NCI-H2171 (cell line): ENCODE measurements around the gene CALCB.

Source experiments
- DNase-seq: peaks from one replicate; lab custom pipeline; 2025; lab: John Stamatoyannopoulos, UW

CALCB gene

GRCh38 chr11:15074206-15075161 lies 1.1 kb downstream of the CALCB start:
- no peak for DNase-seq

GRCh38 chr11:15075162-15075526 lies 1.8 kb downstream of the CALCB start:
- DNase-seq, result no peak

- DNase-seq, result no peak
These were observed 17.8 kb downstream of the CALCB start for GRCh38 chr11:15091175-15091574.

- DNase-seq, result no peak
These were observed 18.2 kb downstream of the CALCB start for GRCh38 chr11:15091625-15092024.

- DNase-seq, result no peak
These were observed 20.0 kb downstream of the CALCB start for GRCh38 chr11:15093432-15093831.

- DNase-seq, result no peak
These were observed 22.4 kb downstream of the CALCB start for GRCh38 chr11:15095736-15096228.

GRCh38 chr11:15097411-15097810 lies 24.0 kb downstream of the CALCB start:
- no peak for DNase-seq

GRCh38 chr11:15099267-15099666 lies 25.9 kb downstream of the CALCB start:
- no peak for DNase-seq

- peak; percentile 8 for DNase-seq
These were observed 27.8 kb downstream of the CALCB start for GRCh38 chr11:15101072-15101709.

- DNase-seq, result no peak
These were observed 30.8 kb downstream of the CALCB start for GRCh38 chr11:15104166-15104565.

- DNase-seq, result no peak
These were observed 33.0 kb downstream of the CALCB start for GRCh38 chr11:15106201-15106965.

- no peak for DNase-seq
These were observed 34.5 kb downstream of the CALCB start for GRCh38 chr11:15107730-15108515.

- DNase-seq, result no peak
These were observed 35.3 kb downstream of the CALCB start for GRCh38 chr11:15108592-15109130.

- no peak for DNase-seq
These were observed 36.2 kb downstream of the CALCB start for GRCh38 chr11:15109602-15110001.

- DNase-seq, result no peak
These were observed 37.8 kb downstream of the CALCB start for GRCh38 chr11:15111215-15111614.

GRCh38 chr11:15112131-15112541 lies 38.7 kb downstream of the CALCB start:
- DNase-seq, result no peak

GRCh38 chr11:15113381-15113780 lies 40.0 kb downstream of the CALCB start:
- DNase-seq, result no peak

GRCh38 chr11:15114501-15115475 lies 41.4 kb downstream of the CALCB start, which contains the start of gene INSC:
INSC (plus strand) TSS chr11:15114923; CDS start chr11:15149175, 34,252 bp downstream.
- DNase-seq, result no peak

GRCh38 chr11:15115686-15116085 lies 42.3 kb downstream of the CALCB start:
- no peak for DNase-seq

GRCh38 chr11:15117751-15118150 lies 44.4 kb downstream of the CALCB start:
- no peak for DNase-seq
